Epithelial cell of proximal tubule (primary cell): ENCODE measurements around the gene DNAJB4. TPM values are rescaled to one million over a fixed set of nuclear protein-coding genes. Genes with fewer than 3 reads are reported as not detected.
"Not testable (repeated sequence)": the region's sequence is repeated elsewhere in the genome, so short reads cannot be mapped to it uniquely, and the experiment has no call there.

Experiments
- DNase-seq: peaks from one replicate; pipeline ENCODE4 v3.0.0-alpha.2; 2011; ENCODE audit warnings: low read depth
- H3K4me3 ChIP-seq: 2 replicates; pipeline ENCODE4 v1.5.1; 2011; ENCODE audit warnings: low read depth, mild to moderate bottlenecking, low read length
- CTCF ChIP-seq: conservative IDR thresholded peaks from 2 replicates; pipeline ENCODE4 v1.5.1; 2012; ENCODE audit warnings: low read depth, mild to moderate bottlenecking, low read length
- total RNA-seq: library from RNA; depleted of rRNA; stranded (reverse); fragments of >200 nt; gene quantifications from 2 replicates; pipeline ENCODE4 v1.2.3, GENCODE V29; 2015

Gene DNAJB4
- total RNA-seq, 1 donor from 2014 or later = 3.6 TPM

DNA sequence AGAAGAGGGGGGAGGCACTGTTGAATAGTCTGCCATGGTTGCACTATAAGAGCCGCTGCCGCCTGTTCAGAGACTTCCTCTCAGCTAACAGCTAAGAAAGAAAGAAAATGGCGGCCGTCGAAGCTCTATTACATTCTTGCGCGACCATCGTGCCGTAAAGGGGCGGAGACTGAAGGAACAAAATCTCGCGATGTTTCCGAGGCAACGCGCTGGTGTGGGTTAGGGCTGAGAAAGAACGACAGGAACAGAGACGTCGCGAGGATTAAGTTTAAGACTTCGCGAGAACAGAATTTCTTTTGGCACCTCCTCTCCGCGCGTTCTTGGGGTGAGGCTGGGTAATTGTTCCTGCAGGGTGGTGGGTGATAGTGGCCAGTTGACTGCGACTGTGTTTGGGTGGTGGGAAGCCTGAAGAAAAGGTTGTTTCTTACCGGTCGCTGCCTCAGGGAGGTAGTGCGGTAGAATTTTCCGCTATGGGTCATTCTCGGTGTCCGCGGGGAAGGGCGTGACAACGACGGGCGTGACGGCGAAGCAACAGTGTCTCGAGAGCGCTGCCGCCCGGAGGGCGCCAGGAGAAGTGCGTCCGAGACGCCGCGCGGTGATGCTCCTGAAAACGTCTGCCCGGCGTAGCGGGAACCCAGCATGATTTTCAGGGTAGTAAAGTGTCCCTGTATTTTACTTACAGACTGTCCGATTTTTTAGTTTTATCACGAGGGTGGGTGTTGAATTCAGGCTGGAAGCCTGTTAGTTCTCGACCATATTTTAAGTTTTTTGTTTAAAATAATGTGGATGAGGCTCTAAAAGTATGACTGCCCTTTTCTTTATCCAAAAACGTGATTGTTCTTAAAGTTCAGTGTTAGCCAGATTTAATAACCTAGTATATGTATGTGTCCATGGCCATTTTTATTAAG is 25.5 kb upstream of the DNAJB4 start, which contains the start of gene FUBP1:
FUBP1 (minus strand) TSS at position 104 of the 908 bp plus-strand sequence; CDS start at position 36, 68 bp downstream.
- peak; percentile 60 for TF ChIP-seq CTCF
- peak within 1 kb of the TSS; percentile 69 for H3K4me3 ChIP-seq
- peak; percentile 96 for DNase-seq

GRCh38 chr1:77983352-77983996 is 21.3 kb upstream of the DNAJB4 start:
- H3K4me3 ChIP-seq, DNase-seq: not testable (repeated sequence)

DNA sequence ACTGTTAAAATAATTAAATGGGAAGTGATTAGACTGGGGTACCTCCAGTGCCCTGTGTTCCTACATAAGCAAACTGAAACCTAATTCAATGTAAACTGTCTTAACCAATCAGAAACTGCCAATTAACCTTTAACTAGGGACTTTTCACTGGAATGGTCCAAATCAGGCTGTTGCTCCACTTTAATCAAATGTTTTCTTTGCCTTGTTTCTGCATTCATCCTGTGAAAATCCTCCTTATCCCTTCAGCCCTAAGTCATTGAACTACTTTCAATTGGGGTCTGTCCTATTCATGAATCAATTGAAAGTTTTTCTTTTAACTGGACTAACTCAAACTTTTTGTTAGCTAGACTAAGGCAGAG is 20.8 kb upstream of the DNAJB4 start:
- DNase-seq = no peak
- no peak for TF ChIP-seq CTCF
- H3K4me3 ChIP-seq = no peak overlapping the region

- H3K4me3 ChIP-seq = no peak overlapping the region
These were observed 20.1 kb upstream of the DNAJB4 start for GRCh38 chr1:77984629-77985028.

DNA sequence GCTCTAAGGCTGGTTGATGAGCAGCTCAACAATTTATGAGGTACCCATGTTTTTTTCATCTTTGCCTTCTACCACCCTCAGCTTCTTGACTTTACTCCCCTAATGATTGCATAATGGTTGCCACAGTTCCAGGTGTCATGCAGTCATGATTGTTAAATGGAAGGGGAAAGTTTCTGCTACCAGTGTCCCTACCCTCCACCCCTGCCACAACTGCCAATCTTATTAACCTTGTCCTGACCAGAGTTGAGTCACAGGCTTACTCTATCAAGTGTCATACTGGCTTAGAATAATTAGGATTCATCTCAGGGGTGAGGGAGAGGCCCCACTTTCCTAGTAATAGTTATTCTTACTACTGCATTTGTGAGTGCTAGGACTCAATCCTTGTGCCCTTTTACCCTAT is 17.9 kb upstream of the DNAJB4 start:
- no peak for TF ChIP-seq CTCF
- no peak for DNase-seq
- H3K4me3 ChIP-seq = no peak overlapping the region

More at GRCh38 chr1:77984629-77985028, 20.1 kb upstream of the DNAJB4 start:
- DNase-seq = no peak
- TF ChIP-seq CTCF = no peak

- no peak for TF ChIP-seq CTCF
- H3K4me3 ChIP-seq = no peak overlapping the region
- no peak for DNase-seq
These were observed 16.8 kb upstream of the DNAJB4 start for GRCh38 chr1:77987919-77988318.

GRCh38 chr1:77989744-77990143 is 15.0 kb upstream of the DNAJB4 start:
- DNase-seq = no peak
- no peak for TF ChIP-seq CTCF
- no peak overlapping the region for H3K4me3 ChIP-seq
